ENCODE results near the gene RREB1. TPM values are rescaled to one million over a fixed set of nuclear protein-coding genes. Genes with fewer than 3 reads are reported as not detected.
A peak's percentile ranks its signal among the peaks of the same experiment; 100 is the strongest.
"Not testable (repeated sequence)": the region's sequence is repeated elsewhere in the genome, so short reads cannot be mapped to it uniquely, and the experiment has no call there.

The RREB1 gene
- total RNA-seq, 1 donor from 2014 or later: 43.9 TPM

DNA sequence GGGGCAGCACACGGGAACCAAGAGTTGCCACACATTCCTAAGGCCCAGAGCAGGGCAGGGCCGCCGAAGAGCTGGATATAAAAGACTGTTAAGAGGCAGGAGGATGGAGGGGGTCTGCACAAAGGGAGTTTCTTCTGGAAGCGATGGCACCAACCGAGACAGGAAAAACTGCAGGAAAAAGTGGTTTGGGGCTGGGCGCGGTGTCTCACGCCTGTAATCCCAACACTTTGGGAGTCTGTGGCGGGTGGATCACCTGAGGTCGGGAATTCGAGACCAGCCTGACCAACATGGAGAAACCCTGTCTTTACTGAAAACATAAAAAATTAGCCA lies 163.4 kb downstream of the RREB1 start:
- Mint-ChIP-seq H3K27me3 (no peaks in the 10 kb centered on the region), H3K36me3 (no peaks in the 10 kb centered on the region), H3K27ac (no peak overlapping the region), H3K4me1 (ENCODE audit: unreplicated experiment) (peaks cover 12% of the 10 kb centered on the region), H3K9me3 (no peaks in the 10 kb centered on the region), H3K4me3 (no peak overlapping the region)
- TF ChIP-seq, protein P1, sequence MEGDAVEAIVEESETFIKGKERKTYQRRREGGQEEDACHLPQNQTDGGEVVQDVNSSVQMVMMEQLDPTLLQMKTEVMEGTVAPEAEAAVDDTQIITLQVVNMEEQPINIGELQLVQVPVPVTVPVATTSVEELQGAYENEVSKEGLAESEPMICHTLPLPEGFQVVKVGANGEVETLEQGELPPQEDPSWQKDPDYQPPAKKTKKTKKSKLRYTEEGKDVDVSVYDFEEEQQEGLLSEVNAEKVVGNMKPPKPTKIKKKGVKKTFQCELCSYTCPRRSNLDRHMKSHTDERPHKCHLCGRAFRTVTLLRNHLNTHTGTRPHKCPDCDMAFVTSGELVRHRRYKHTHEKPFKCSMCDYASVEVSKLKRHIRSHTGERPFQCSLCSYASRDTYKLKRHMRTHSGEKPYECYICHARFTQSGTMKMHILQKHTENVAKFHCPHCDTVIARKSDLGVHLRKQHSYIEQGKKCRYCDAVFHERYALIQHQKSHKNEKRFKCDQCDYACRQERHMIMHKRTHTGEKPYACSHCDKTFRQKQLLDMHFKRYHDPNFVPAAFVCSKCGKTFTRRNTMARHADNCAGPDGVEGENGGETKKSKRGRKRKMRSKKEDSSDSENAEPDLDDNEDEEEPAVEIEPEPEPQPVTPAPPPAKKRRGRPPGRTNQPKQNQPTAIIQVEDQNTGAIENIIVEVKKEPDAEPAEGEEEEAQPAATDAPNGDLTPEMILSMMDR (conservative IDR thresholded peaks at IDR 0.05): no peak
- DNase-seq (ENCODE audit: extremely low spot score, unreplicated experiment): no peak

DNA sequence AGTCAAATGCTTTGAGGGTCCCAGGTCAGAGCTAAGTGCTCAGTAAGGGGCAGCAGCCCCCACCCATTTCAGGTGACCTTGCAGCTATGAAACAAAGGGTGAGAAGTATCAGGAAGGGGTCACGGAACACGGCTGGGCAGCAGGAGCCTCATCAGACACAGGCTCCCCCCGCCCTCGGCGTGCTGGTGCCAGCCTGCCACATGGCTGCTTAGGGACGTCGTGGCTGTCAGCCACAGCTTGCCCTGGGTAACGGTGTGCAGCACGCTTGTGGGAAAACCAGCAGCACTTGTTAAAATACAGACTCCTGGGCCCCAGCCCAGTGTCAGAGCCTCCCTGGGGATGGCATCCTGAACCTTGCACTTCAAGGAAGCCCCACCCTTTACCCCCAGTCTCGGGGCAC lies 165.9 kb downstream of the RREB1 start:
- DNase-seq (ENCODE audit: extremely low spot score, unreplicated experiment): no peak
- Mint-ChIP-seq H3K27me3 (no peaks in the 10 kb centered on the region), H3K4me1 (ENCODE audit: unreplicated experiment) (peaks cover 12% of the 10 kb centered on the region), H3K9me3 (no peaks in the 10 kb centered on the region), H3K36me3 (no peaks in the 10 kb centered on the region), H3K27ac (no peak overlapping the region), H3K4me3 (no peak overlapping the region)
- TF ChIP-seq, protein P1 (conservative IDR thresholded peaks at IDR 0.05): no peak

DNA sequence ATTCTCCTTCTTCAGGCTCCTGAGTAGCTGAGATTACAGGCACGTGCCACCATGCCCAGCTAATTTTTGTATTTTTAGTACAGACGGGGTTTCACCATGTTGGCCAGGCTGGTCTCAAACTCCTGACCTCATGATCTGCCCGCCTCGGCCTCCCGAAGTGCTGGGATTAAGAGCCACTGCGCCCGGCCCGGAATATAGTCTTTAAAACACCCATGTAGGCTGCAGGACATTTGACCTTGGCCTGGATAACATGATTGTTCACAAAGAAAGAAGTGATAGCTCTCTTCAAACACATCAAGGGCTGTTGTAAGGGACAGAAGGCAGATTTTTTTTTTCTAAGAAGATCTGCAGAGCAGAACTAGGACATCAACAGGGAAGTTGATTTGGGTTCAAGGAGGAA lies 166.8 kb downstream of the RREB1 start:
- Mint-ChIP-seq H3K4me1 (ENCODE audit: unreplicated experiment) (peaks cover 12% of the 10 kb centered on the region), H3K27ac (peak overlapping the region; percentile 6)
- not testable (repeated sequence) for H3K27me3 Mint-ChIP-seq; H3K4me3 Mint-ChIP-seq; H3K36me3 Mint-ChIP-seq; DNase-seq (ENCODE audit: extremely low spot score, unreplicated experiment); H3K9me3 Mint-ChIP-seq

DNA sequence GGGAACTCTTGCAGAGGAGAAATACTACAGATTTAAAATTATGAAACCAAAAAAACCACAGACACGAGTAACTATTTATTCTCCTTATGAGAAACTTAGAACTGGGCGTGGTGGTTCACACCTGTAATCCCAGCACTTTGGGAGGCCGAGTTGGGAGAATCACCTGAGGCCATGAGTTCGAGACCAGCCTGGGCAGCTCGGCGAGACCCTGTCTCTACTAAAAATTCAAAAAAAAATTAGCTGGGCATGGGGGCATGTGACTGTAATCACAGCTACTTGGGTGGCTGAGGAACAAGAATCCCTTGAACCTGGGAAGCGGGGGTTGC lies 168.4 kb downstream of the RREB1 start:
- H3K36me3 Mint-ChIP-seq: no peaks in the 10 kb centered on the region
- H3K27ac Mint-ChIP-seq: peak overlapping the region; percentile 40
- TF ChIP-seq, protein P1 (conservative IDR thresholded peaks at IDR 0.05): no peak
- DNase-seq (ENCODE audit: extremely low spot score, unreplicated experiment): no peak
- peaks cover 6% of the 10 kb centered on the region for H3K4me1 Mint-ChIP-seq (ENCODE audit: unreplicated experiment)
- H3K9me3 Mint-ChIP-seq: no peaks in the 10 kb centered on the region
- H3K27me3 Mint-ChIP-seq: no peaks in the 10 kb centered on the region
- H3K4me3 Mint-ChIP-seq: no peak overlapping the region

DNA sequence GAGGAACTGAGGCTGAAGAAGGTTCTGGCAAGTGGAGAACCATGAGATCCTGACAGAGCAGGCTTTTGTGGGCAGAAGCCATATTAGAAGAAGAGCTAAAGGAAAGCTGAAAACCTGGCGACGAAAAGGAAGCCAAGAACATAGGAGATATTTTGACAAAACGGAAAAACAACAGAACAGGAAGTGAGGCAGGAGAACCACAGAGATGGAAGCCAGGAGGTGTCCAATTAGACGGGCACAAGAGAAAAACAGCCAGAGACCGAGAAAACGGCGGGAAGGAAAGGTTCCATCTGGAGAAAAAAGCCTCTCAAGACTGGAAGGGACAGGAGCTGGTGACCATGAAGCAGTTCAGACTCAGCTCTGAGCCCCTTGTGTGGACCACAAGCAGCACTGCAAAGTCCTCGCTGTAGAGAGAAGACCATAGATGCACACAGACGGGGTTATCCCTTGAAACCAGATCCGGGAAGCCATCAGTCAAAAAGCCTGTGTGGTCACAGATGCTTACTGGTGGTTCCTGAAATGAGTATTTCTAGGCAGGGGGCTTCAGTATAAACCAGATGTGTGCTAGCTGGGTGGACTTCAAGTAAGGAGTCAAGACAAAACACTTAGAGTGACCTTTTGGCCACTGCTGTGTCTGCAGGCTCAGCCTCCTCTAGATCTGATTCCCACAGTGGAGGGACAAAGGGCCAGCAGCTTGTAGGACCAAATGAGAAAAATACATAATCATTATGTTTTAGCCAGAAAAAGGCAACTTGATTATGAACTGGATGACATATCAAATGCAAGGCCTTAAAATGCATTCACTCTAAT lies 174.5 kb downstream of the RREB1 start:
- H3K4me3 Mint-ChIP-seq: no peak overlapping the region
- DNase-seq (ENCODE audit: extremely low spot score, unreplicated experiment): no peak
- no peaks in the 10 kb centered on the region for H3K4me1 Mint-ChIP-seq (ENCODE audit: unreplicated experiment)
- H3K27ac Mint-ChIP-seq: no peak overlapping the region
- TF ChIP-seq, protein P1 (conservative IDR thresholded peaks at IDR 0.05): no peak
- H3K27me3 Mint-ChIP-seq: no peaks in the 10 kb centered on the region
- peaks cover 7% of the 10 kb centered on the region for H3K36me3 Mint-ChIP-seq
- H3K9me3 Mint-ChIP-seq: no peaks in the 10 kb centered on the region

DNA sequence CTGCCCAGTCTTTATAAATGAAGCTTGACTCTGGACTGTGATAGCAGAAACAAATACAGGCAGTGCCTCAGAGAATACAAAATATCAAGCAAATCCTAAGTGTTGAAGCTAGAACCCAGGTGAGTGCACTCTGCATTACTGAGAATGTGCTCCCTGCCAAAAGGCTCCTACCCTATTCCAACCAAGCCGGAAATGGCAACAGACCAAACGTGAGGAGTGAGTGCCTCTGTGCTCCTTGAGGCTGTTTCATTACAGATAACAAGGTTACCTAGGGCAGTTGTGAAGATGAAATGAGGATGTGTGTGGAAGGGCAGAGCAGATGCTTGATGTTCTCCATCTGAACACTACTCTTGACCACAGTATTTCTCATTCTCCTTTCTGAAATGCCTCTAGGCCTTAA lies 175.9 kb downstream of the RREB1 start:
- DNase-seq (ENCODE audit: extremely low spot score, unreplicated experiment): no peak
- no peak overlapping the region for H3K27ac Mint-ChIP-seq
- no peaks in the 10 kb centered on the region for H3K4me1 Mint-ChIP-seq (ENCODE audit: unreplicated experiment)
- no peaks in the 10 kb centered on the region for H3K9me3 Mint-ChIP-seq
- TF ChIP-seq, protein P1 (conservative IDR thresholded peaks at IDR 0.05): no peak
- H3K4me3 Mint-ChIP-seq: no peak overlapping the region
- no peaks in the 10 kb centered on the region for H3K27me3 Mint-ChIP-seq
- peaks cover 16% of the 10 kb centered on the region for H3K36me3 Mint-ChIP-seq
